HepG2 (cell line): Measurements from ENCODE around the gene TTLL11. TPM values are rescaled to one million over a fixed set of nuclear protein-coding genes. Genes with fewer than 3 reads are reported as not detected.
A peak's percentile ranks its signal among the peaks of the same experiment; 100 is the strongest.

Experiments
- ELF1 ChIP-seq: sonication (generic); formaldehyde crosslinking; IDR thresholded peaks from 2 replicates; pipeline ENCODE4 v1.4.0; 2020; ENCODE audit warnings: missing genetic modification reagents
- JUNB ChIP-seq: sonication (generic); formaldehyde crosslinking; IDR thresholded peaks from 2 replicates; pipeline ENCODE4 v1.8.0; 2022; ENCODE audit warnings: missing genetic modification reagents, mild to moderate bottlenecking, borderline replicate concordance
- MBD4 ChIP-seq: IDR thresholded peaks from 2 replicates; pipeline ENCODE4 v1.6.1; 2012; ENCODE audit warnings: low read length, inconsistent platforms, borderline replicate concordance
- SOX6 ChIP-seq, 2 experiments: fragments of 450-650 bp in 1 of 2; sonication (generic) in 1 of 2; formaldehyde crosslinking in 1 of 2; IDR thresholded peaks; 2 replicates each; pipeline versions ENCODE4 v1.4.0 to v1.6.1; 2017 to 2020; ENCODE audit warnings: antibody characterized with exemption in 1 of 2, mild to moderate bottlenecking in 1 of 2, missing genetic modification reagents in 1 of 2
- TOE1 ChIP-seq: sonication (generic); formaldehyde crosslinking; IDR thresholded peaks from 2 replicates; pipeline ENCODE4 v1.4.0; 2020; ENCODE audit warnings: mild to moderate bottlenecking, missing genetic modification reagents
- ZBTB7B ChIP-seq: sonication (generic); formaldehyde crosslinking; IDR thresholded peaks from 2 replicates; pipeline ENCODE4 v1.4.0; 2020; ENCODE audit warnings: missing genetic modification reagents
- ZNF605 ChIP-seq: sonication (generic); formaldehyde crosslinking; IDR thresholded peaks from 2 replicates; pipeline ENCODE4 v1.8.0; 2022; ENCODE audit warnings: mild to moderate bottlenecking, missing genetic modification reagents
- polyA plus RNA-seq, 8 experiments: library from polyadenylated mRNA; depleted of rRNA in 3 of 8; stranded (reverse) in 7 of 8; unstranded in 1 of 8; fragments of >200 nt; fragmentation: Illumina TruSeq in 4 of 8; extraction: Trizol in 4 of 8; gene quantifications; 2 replicates each; pipeline versions ENCODE4 v1.2.1 to v1.2.3, GENCODE V29; 2011 to 2016; ENCODE audit warnings: low read depth in 4 of 8, missing spikeins in 1 of 8, mixed read lengths in 1 of 8; ENCODE audit not compliant: insufficient read depth in 1 of 8
- total RNA-seq, 5 experiments: library from RNA; depleted of rRNA; stranded (reverse); fragments of >200 nt; fragmentation: Illumina TruSeq; extraction: Trizol; gene quantifications; 2 replicates each; pipeline ENCODE4 v1.2.3, GENCODE V29; 2016; ENCODE audit warnings: low read depth in 1 of 5
- TF ChIP-seq, protein P1 (sequence below), 2 experiments: sonication (generic) in 1 of 2; formaldehyde crosslinking in 1 of 2; IDR thresholded peaks; 2 replicates each; pipeline versions ENCODE4 v1.4.0 to v1.6.1; 2018 to 2020; ENCODE audit warnings: missing genetic modification reagents in 2 of 2, borderline replicate concordance in 1 of 2, low read depth in 1 of 2, mild to moderate bottlenecking in 1 of 2, missing biosample characterization in 1 of 2
- TF ChIP-seq, protein P2 (sequence below): IDR thresholded peaks from 2 replicates; pipeline ENCODE4 v1.6.1; 2016; ENCODE audit warnings: mild to moderate bottlenecking
- TF ChIP-seq, protein P3 (sequence below): sonication (generic); formaldehyde crosslinking; conservative IDR thresholded peaks from 2 replicates; pipeline ENCODE4 v1.4.0; 2020; ENCODE audit warnings: missing genetic modification reagents
- TF ChIP-seq, protein P4 (sequence below): sonication (generic); formaldehyde crosslinking; IDR thresholded peaks from 2 replicates; pipeline ENCODE4 v1.8.0; 2022; ENCODE audit warnings: missing genetic modification reagents, mild to moderate bottlenecking, borderline replicate concordance
- TF ChIP-seq, protein P5 (sequence below): sonication (generic); formaldehyde crosslinking; IDR thresholded peaks from 2 replicates; pipeline ENCODE4 v1.9.0; 2022; ENCODE audit warnings: low read depth, missing genetic modification reagents
- TF ChIP-seq, protein P6 (sequence below): sonication (generic); formaldehyde crosslinking; IDR thresholded peaks from one replicate; pipeline ENCODE4 v1.5.1; 2020; ENCODE audit warnings: mild to moderate bottlenecking, missing genetic modification reagents; ENCODE audit errors: not compliant biosample characterization

Gene TTLL11
- total and polyA plus RNA-seq, 2 of the 13 experiments (the other 11 are each of a cell fraction or from before 2014, with no cell fraction given), result 4.5 to 5.2 TPM

DNA sequence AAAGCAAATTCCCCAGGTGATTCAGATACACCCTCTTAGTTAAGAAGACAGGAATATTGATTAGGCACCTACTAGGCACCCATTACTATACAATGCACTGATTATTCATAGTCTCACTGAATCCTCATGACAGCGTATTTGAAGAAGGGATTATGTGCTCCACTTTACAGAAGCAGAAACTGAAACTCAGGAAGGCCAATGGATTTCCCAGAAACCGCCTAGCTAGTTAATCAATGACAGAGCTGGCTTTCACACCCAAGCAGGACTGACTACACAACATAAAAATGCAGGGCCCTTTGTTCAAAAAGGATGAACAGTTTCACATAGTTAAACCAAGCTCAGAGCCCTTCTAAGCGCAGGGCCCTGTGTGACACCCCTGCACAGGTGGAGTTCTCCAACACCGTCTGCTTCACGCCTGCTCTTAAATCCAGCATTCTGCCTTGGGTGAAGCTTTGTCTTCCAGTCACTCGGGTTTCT lies 117.3 kb downstream of the TTLL11 start (continued):
- no peak for TF ChIP-seq ZNF605 (CRISPR knock-in tag)
- TF ChIP-seq JUNB (CRISPR knock-in tag), result no peak
- TF ChIP-seq, protein P1, sequence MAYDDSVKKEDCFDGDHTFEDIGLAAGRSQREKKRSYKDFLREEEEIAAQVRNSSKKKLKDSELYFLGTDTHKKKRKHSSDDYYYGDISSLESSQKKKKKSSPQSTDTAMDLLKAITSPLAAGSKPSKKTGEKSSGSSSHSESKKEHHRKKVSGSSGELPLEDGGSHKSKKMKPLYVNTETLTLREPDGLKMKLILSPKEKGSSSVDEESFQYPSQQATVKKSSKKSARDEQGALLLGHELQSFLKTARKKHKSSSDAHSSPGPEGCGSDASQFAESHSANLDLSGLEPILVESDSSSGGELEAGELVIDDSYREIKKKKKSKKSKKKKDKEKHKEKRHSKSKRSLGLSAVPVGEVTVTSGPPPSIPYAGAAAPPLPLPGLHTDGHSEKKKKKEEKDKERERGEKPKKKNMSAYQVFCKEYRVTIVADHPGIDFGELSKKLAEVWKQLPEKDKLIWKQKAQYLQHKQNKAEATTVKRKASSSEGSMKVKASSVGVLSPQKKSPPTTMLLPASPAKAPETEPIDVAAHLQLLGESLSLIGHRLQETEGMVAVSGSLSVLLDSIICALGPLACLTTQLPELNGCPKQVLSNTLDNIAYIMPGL (CRISPR knock-in tag; IDR thresholded peaks at IDR 0.05; ENCODE audit: borderline replicate concordance in 1 of 2, low read depth in 1 of 2), result no peak
- TF ChIP-seq ELF1 (CRISPR knock-in tag), result peak; percentile 12; the same call in 1 of the 2 replicates
- no peak for TF ChIP-seq ZBTB7B
- TF ChIP-seq, protein P2, sequence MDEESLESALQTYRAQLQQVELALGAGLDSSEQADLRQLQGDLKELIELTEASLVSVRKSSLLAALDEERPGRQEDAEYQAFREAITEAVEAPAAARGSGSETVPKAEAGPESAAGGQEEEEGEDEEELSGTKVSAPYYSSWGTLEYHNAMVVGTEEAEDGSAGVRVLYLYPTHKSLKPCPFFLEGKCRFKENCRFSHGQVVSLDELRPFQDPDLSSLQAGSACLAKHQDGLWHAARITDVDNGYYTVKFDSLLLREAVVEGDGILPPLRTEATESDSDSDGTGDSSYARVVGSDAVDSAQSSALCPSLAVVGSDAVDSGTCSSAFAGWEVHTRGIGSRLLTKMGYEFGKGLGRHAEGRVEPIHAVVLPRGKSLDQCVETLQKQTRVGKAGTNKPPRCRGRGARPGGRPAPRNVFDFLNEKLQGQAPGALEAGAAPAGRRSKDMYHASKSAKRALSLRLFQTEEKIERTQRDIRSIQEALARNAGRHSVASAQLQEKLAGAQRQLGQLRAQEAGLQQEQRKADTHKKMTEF (CRISPR knock-in tag), result peak; percentile 73
- TF ChIP-seq TOE1 (CRISPR knock-in tag), result no peak
- TF ChIP-seq, protein P3, sequence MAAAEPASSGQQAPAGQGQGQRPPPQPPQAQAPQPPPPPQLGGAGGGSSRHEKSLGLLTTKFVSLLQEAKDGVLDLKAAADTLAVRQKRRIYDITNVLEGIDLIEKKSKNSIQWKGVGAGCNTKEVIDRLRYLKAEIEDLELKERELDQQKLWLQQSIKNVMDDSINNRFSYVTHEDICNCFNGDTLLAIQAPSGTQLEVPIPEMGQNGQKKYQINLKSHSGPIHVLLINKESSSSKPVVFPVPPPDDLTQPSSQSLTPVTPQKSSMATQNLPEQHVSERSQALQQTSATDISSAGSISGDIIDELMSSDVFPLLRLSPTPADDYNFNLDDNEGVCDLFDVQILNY, result no peak
- TF ChIP-seq MBD4, result no peak
- TF ChIP-seq, protein P4, sequence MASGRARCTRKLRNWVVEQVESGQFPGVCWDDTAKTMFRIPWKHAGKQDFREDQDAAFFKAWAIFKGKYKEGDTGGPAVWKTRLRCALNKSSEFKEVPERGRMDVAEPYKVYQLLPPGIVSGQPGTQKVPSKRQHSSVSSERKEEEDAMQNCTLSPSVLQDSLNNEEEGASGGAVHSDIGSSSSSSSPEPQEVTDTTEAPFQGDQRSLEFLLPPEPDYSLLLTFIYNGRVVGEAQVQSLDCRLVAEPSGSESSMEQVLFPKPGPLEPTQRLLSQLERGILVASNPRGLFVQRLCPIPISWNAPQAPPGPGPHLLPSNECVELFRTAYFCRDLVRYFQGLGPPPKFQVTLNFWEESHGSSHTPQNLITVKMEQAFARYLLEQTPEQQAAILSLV (CRISPR knock-in tag), result no peak
- TF ChIP-seq SOX6 (IDR thresholded peaks at IDR 0.05), result no peak
- TF ChIP-seq SOX6 (CRISPR knock-in tag; IDR thresholded peaks at IDR 0.05), result peak; percentile 89
- TF ChIP-seq, protein P5, sequence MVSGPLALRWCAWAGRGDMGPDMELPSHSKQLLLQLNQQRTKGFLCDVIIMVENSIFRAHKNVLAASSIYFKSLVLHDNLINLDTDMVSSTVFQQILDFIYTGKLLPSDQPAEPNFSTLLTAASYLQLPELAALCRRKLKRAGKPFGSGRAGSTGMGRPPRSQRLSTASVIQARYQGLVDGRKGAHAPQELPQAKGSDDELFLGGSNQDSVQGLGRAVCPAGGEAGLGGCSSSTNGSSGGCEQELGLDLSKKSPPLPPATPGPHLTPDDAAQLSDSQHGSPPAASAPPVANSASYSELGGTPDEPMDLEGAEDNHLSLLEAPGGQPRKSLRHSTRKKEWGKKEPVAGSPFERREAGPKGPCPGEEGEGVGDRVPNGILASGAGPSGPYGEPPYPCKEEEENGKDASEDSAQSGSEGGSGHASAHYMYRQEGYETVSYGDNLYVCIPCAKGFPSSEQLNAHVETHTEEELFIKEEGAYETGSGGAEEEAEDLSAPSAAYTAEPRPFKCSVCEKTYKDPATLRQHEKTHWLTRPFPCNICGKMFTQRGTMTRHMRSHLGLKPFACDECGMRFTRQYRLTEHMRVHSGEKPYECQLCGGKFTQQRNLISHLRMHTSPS (CRISPR knock-in tag), result no peak
- TF ChIP-seq, protein P6, sequence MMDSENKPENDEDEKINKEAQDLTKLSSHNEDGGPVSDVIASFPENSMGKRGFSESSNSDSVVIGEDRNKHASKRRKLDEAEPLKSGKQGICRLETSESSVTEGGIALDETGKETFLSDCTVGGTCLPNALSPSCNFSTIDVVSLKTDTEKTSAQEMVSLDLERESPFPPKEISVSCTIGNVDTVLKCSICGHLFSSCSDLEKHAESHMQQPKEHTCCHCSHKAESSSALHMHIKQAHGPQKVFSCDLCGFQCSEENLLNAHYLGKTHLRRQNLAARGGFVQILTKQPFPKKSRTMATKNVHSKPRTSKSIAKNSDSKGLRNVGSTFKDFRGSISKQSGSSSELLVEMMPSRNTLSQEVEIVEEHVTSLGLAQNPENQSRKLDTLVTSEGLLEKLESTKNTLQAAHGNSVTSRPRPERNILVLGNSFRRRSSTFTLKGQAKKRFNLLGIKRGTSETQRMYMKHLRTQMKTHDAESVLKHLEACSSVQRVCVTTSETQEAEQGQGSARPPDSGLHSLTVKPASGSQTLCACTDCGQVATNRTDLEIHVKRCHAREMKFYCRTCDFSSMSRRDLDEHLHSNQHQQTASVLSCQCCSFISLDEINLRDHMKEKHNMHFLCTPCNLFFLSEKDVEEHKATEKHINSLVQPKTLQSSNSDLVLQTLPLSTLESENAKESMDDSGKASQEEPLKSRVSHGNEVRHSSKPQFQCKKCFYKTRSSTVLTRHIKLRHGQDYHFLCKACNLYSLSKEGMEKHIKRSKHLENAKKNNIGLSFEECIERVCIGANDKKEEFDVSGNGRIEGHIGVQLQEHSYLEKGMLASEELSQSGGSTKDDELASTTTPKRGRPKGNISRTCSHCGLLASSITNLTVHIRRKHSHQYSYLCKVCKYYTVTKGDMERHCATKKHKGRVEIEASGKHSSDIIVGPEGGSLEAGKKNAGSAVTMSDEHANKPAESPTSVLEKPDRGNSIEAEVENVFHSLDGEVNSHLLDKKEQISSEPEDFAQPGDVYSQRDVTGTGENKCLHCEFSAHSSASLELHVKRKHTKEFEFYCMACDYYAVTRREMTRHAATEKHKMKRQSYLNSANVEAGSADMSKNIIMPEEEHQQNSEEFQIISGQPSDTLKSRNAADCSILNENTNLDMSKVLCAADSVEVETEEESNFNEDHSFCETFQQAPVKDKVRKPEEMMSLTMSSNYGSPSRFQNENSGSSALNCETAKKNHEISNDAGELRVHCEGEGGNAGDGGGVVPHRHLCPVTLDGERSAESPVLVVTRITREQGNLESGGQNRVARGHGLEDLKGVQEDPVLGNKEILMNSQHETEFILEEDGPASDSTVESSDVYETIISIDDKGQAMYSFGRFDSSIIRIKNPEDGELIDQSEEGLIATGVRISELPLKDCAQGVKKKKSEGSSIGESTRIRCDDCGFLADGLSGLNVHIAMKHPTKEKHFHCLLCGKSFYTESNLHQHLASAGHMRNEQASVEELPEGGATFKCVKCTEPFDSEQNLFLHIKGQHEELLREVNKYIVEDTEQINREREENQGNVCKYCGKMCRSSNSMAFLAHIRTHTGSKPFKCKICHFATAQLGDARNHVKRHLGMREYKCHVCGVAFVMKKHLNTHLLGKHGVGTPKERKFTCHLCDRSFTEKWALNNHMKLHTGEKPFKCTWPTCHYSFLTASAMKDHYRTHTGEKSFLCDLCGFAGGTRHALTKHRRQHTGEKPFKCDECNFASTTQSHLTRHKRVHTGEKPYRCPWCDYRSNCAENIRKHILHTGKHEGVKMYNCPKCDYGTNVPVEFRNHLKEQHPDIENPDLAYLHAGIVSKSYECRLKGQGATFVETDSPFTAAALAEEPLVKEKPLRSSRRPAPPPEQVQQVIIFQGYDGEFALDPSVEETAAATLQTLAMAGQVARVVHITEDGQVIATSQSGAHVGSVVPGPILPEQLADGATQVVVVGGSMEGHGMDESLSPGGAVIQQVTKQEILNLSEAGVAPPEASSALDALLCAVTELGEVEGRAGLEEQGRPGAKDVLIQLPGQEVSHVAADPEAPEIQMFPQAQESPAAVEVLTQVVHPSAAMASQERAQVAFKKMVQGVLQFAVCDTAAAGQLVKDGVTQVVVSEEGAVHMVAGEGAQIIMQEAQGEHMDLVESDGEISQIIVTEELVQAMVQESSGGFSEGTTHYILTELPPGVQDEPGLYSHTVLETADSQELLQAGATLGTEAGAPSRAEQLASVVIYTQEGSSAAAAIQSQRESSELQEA (CRISPR knock-in tag), result no peak
